H9 (cell line): ENCODE results near the gene GAS5. TPM values are rescaled to one million over a fixed set of nuclear protein-coding genes. Genes with fewer than 3 reads are reported as not detected.

Source experiments
- DNase-seq: peaks from one replicate; pipeline ENCODE4 v3.0.0-alpha.2; 2017
- H2AFZ ChIP-seq: one replicate; pipeline ENCODE4 v1.6.1; 2013; ENCODE audit warnings: mild to moderate bottlenecking, low read length, control low read depth, moderate library complexity
- H2AK5ac ChIP-seq: 2 replicates; pipeline ENCODE4 v1.6.1; 2013; ENCODE audit warnings: low read length, control low read depth, mixed read lengths; ENCODE audit not compliant: insufficient read length
- H2BK120ac ChIP-seq: one replicate; pipeline ENCODE4 v1.6.1; 2013; ENCODE audit warnings: low read depth, mild to moderate bottlenecking, low read length, control low read depth, inconsistent platforms; ENCODE audit not compliant: poor library complexity, severe bottlenecking
- H2BK12ac ChIP-seq: 2 replicates; pipeline ENCODE4 v1.6.1; 2013; ENCODE audit warnings: low read length, control low read depth, mixed read lengths, low read depth; ENCODE audit not compliant: insufficient read length
- H2BK15ac ChIP-seq: 2 replicates; pipeline ENCODE4 v1.6.1; 2013; ENCODE audit warnings: low read depth, low read length, control low read depth
- H2BK20ac ChIP-seq: one replicate; pipeline ENCODE4 v1.6.1; 2013; ENCODE audit warnings: low read depth, mild to moderate bottlenecking, low read length, control low read depth, inconsistent platforms; ENCODE audit not compliant: poor library complexity, severe bottlenecking
- H2BK5ac ChIP-seq: 2 replicates; pipeline ENCODE4 v1.6.1; 2013; ENCODE audit warnings: low read length, control low read depth, mixed read lengths; ENCODE audit not compliant: insufficient read length
- H3K14ac ChIP-seq: 2 replicates; pipeline ENCODE4 v1.6.1; 2013; ENCODE audit warnings: low read length, control low read depth; ENCODE audit not compliant: insufficient read depth
- H3K18ac ChIP-seq: 2 replicates; pipeline ENCODE4 v1.6.1; 2013; ENCODE audit warnings: low read depth, mild to moderate bottlenecking, mixed read lengths, low read length, control low read depth; ENCODE audit not compliant: insufficient read length
- H3K23ac ChIP-seq: 2 replicates; pipeline ENCODE4 v1.6.1; 2013; ENCODE audit warnings: low read length, control low read depth, mixed read lengths, low read depth; ENCODE audit not compliant: insufficient read length
- H3K23me2 ChIP-seq: 2 replicates; pipeline ENCODE4 v1.6.1; 2013; ENCODE audit warnings: low read depth, mild to moderate bottlenecking, mixed read lengths, low read length, control low read depth; ENCODE audit not compliant: insufficient read length, poor library complexity, severe bottlenecking
- H3K27ac ChIP-seq: 2 replicates; pipeline ENCODE4 v1.5.1; 2013; ENCODE audit warnings: low read length, control low read depth, mixed read lengths, low read depth; ENCODE audit not compliant: insufficient read length
- H3K27me3 ChIP-seq: 2 replicates; pipeline ENCODE4 v1.6.1; 2013; ENCODE audit warnings: low read length, control low read depth, inconsistent platforms; ENCODE audit not compliant: insufficient read depth
- H3K4ac ChIP-seq: 2 replicates; pipeline ENCODE4 v1.6.1; 2013; ENCODE audit warnings: low read depth, mild to moderate bottlenecking, control low read depth, inconsistent platforms, low read length, moderate library complexity
- H3K4me1 ChIP-seq: 2 replicates; pipeline ENCODE4 v1.6.1; 2013; ENCODE audit warnings: low read length, control low read depth, inconsistent platforms; ENCODE audit not compliant: insufficient read depth
- H3K4me2 ChIP-seq: 2 replicates; pipeline ENCODE4 v1.6.1; 2013; ENCODE audit warnings: low read length, control low read depth, mixed read lengths; ENCODE audit not compliant: insufficient read length, insufficient read depth
- H3K56ac ChIP-seq: 2 replicates; pipeline ENCODE4 v1.6.1; 2013; ENCODE audit warnings: low read depth, mild to moderate bottlenecking, mixed read lengths, low read length, control low read depth; ENCODE audit not compliant: insufficient read length
- H3K79me1 ChIP-seq: 2 replicates; pipeline ENCODE4 v1.6.1; 2013; ENCODE audit warnings: low read depth, mild to moderate bottlenecking, moderate library complexity, low read length, control low read depth, inconsistent platforms; ENCODE audit not compliant: insufficient read depth, poor library complexity, severe bottlenecking
- H3K79me2 ChIP-seq: 2 replicates; pipeline ENCODE4 v1.6.1; 2013; ENCODE audit warnings: low read length, control low read depth, inconsistent platforms; ENCODE audit not compliant: insufficient read depth
- H3K9ac ChIP-seq: 2 replicates; pipeline ENCODE4 v1.6.1; 2013; ENCODE audit warnings: low read length, control low read depth, mixed read lengths; ENCODE audit not compliant: insufficient read length; ENCODE audit errors: extremely low read depth
- H3K9me3 ChIP-seq: one replicate; pipeline ENCODE4 v1.6.1; 2013; ENCODE audit warnings: low read depth, low read length, inconsistent platforms; ENCODE audit not compliant: control insufficient read depth
- H3T11ph ChIP-seq: one replicate; pipeline ENCODE4 v1.6.1; 2013; ENCODE audit warnings: mild to moderate bottlenecking, low read length, control low read depth, inconsistent platforms
- H4K20me1 ChIP-seq: one replicate; pipeline ENCODE4 v1.6.1; 2013; ENCODE audit not compliant: control insufficient read depth, insufficient read length, insufficient read depth
- H4K5ac ChIP-seq: 2 replicates; pipeline ENCODE4 v1.6.1; 2013; ENCODE audit warnings: low read depth, mild to moderate bottlenecking, mixed read lengths, low read length, control low read depth; ENCODE audit not compliant: insufficient read length
- H4K8ac ChIP-seq: replicated peaks from 2 replicates; pipeline ENCODE4 v1.6.1; 2013; ENCODE audit warnings: low read length, control low read depth, mixed read lengths, low read depth; ENCODE audit not compliant: insufficient read length
- H4K91ac ChIP-seq: 2 replicates; pipeline ENCODE4 v1.6.1; 2013; ENCODE audit warnings: low read depth, mild to moderate bottlenecking, moderate library complexity, mixed read lengths, low read length, control low read depth; ENCODE audit not compliant: insufficient read length
- H3K27ac Mint-ChIP-seq, 3 experiments: 2 replicates in 2 of 3; 3 replicates in 1 of 3; pipeline ENCODE4 v1.8.0; 2020 to 2021; ENCODE audit warnings: mixed read lengths in 3 of 3, mild to moderate bottlenecking in 1 of 3, moderate library complexity in 1 of 3
- H3K27me3 Mint-ChIP-seq: 2 replicates; pipeline ENCODE4 v1.8.0; 2021; ENCODE audit warnings: low read depth, mild to moderate bottlenecking, moderate library complexity, mixed read lengths
- H3K36me3 Mint-ChIP-seq, 3 experiments: 2 replicates in 2 of 3; 3 replicates in 1 of 3; pipeline ENCODE4 v1.8.0; 2020 to 2021; ENCODE audit warnings: low read depth in 3 of 3, mixed read lengths in 3 of 3; ENCODE audit not compliant: insufficient read depth in 1 of 3
- H3K4me1 Mint-ChIP-seq, 2 experiments: 2 replicates each; pipeline ENCODE4 v1.8.0; 2020; ENCODE audit warnings: mixed read lengths in 2 of 2
- H3K4me3 Mint-ChIP-seq, 2 experiments: 2 replicates in 1 of 2; 3 replicates in 1 of 2; pipeline ENCODE4 v1.8.0; 2020 to 2021; ENCODE audit warnings: mild to moderate bottlenecking in 2 of 2, mixed read lengths in 2 of 2, moderate library complexity in 1 of 2
- H3K9me3 Mint-ChIP-seq, 2 experiments: 2 replicates in 1 of 2; 3 replicates in 1 of 2; pipeline ENCODE4 v1.8.0; 2020; ENCODE audit warnings: mild to moderate bottlenecking in 2 of 2, mixed read lengths in 2 of 2, moderate library complexity in 1 of 2
- CTCF ChIP-seq: fragments of 200-600 bp; sonication (generic); conservative IDR thresholded peaks from 3 replicates; pipeline ENCODE4 v1.8.0; 2021; ENCODE audit warnings: antibody characterized with exemption, mild to moderate bottlenecking
- total RNA-seq: library from RNA; stranded (reverse); gene quantifications from 2 replicates; pipeline ENCODE4 v1.2.1, GENCODE V29; 2021

The GAS5 gene
- total RNA-seq, 1 experiment from 2014 or later: 690 TPM

DNA sequence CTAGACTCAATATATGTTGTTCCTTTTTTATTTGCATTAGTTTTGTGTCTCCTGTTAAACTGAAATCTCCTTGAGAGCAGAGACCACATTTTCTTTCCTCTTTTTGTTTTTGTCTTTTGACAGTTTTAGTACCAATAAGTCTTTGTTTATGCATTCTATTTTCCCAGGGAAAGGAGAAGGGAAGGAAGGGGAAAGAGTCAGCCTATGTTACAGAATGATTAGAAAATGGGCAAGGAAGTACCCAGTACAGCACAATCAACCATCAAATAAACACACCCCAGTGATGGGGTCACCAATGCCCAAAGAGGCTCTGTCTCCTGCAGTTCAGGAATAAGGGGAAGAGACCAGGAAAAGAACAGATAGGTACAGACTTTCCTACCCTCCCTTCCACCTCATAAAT is 10.5 kb upstream of the GAS5 start:
- Mint-ChIP-seq H3K27ac (no peak overlapping the region), H3K9me3 (no peaks in the 10 kb centered on the region), H3K4me1 (no peaks in the 10 kb centered on the region), H3K36me3 (peaks cover 5 to 50% (median 48%) of the 10 kb centered on the region in 3 experiments; a peak in 6 of 7 replicates), H3K27me3 (no peaks in the 10 kb centered on the region), H3K4me3 (no peak overlapping the region)
- no peak for TF ChIP-seq CTCF
- no peak for DNase-seq
- Histone ChIP-seq H3K27me3 (no peaks in the 10 kb centered on the region), H3K4me2 (no peak overlapping the region), H3K18ac (no peak overlapping the region), H3K56ac (no peak overlapping the region), H3K9ac (no peak overlapping the region), H2BK15ac (no peak overlapping the region), H3K23ac (no peak overlapping the region), H3T11ph (no peak overlapping the region), H3K4ac (no peak overlapping the region), H2AK5ac (no peak overlapping the region), H4K91ac (no peak overlapping the region), H2BK120ac (no peak overlapping the region), H3K14ac (no peak overlapping the region), H2AFZ (no peak overlapping the region), H4K20me1 (no peaks in the 10 kb centered on the region), H3K79me2 (no peaks in the 10 kb centered on the region), H2BK12ac (no peak overlapping the region), H2BK5ac (no peak overlapping the region), H3K9me3 (no peaks in the 10 kb centered on the region), H3K4me1 (no peaks in the 10 kb centered on the region), H4K5ac (no peak overlapping the region), H2BK20ac (no peak overlapping the region), H4K8ac (no peak overlapping the region), H3K23me2 (no peaks in the 10 kb centered on the region), H3K27ac (no peak overlapping the region), H3K79me1 (no peaks in the 10 kb centered on the region)
